ENCODE data around the gene TMIGD2.

TMIGD2 gene

DNA sequence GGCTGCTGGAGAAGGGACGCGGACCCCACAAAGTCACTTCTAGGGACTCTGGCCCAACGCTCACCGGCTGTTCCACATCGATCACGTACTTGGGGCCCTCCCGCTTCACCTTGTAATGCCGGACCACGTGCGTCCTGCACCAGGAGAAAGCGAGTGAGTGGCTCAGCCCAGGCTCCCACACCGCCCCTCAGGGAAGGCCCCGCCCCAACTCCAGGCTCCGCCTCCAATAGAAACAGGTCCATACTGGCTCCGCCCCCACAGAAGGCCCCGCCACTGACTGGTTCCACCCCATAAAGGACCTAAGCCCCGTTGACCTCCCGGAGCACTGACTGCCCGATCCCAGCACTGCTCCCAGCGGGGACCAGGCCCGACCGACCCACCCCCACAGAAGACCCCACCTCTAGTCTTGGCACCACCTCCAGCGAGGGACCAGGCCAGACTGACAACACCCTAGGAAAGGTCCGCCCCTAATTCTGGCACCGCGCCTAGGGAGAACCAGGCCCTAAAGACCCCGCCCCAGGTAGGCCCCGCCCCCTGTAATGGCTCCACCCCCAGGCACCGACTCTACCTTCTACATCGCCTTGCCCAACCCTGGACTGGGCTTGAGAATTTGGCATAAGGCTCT lies 25.2 kb upstream of the TMIGD2 start:
- no peak for DNase-seq
- in situ Hi-C loops (cut with MboI; ENCODE audit: low pct_unique_long_range_greater_than_20kb, low sequenced_read_pairs): no loop called here

GRCh38 chr19:4326837-4327251 lies 24.7 kb upstream of the TMIGD2 start:
- no peak for DNase-seq
- in situ Hi-C loops (cut with MboI; ENCODE audit: low pct_unique_long_range_greater_than_20kb, low sequenced_read_pairs): no loop called here

- in situ Hi-C loops (cut with MboI; ENCODE audit: low pct_unique_long_range_greater_than_20kb, low sequenced_read_pairs): no loop called here
- DNase-seq: no peak
Measured at GRCh38 chr19:4326215-4326836, 24.1 kb upstream of the TMIGD2 start.

DNA sequence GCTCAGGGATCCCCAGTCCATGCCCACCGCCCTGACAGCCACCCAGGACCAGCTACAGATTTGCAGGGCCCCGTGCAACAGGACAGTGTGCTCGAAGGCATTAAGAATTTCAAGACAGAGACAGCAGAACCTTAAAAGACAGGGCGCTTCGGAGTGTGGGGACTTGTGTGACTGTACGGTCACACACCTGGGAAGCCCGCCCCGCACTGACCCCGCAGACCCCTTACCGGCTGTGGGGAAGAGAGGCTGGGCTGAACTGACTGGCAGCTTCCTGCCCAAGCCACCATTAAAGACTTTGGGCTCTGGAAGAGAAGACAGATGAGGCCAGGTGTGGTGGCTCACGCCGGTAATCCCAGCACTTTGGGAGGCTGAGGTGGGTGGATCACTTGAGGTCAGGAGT lies 22.0 kb upstream of the TMIGD2 start:
- in situ Hi-C loops (cut with MboI; ENCODE audit: low pct_unique_long_range_greater_than_20kb, low sequenced_read_pairs): no loop called here
- DNase-seq: no peak

DNA sequence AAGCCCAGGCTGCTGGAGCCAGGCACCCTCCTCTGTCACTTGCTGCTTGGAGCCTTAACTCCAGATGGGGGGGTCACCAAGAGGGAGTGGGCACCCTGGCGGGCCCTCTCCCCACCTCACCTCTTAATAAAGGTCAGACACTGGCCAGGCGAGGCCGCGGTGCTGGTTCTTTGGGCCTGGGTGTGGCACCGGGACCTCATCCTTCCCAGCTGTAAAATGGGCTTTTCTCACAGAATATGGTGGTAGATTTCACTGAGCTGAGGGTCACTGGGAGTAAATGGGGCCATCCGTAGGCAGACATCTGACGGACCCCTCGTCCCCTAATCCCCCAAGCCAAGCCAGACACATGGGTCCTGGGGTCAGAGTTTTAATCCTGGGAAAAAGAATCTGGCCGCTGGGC lies 21.5 kb upstream of the TMIGD2 start:
- no peak for DNase-seq
- in situ Hi-C loops (cut with MboI; ENCODE audit: low pct_unique_long_range_greater_than_20kb, low sequenced_read_pairs): no loop called here

DNA sequence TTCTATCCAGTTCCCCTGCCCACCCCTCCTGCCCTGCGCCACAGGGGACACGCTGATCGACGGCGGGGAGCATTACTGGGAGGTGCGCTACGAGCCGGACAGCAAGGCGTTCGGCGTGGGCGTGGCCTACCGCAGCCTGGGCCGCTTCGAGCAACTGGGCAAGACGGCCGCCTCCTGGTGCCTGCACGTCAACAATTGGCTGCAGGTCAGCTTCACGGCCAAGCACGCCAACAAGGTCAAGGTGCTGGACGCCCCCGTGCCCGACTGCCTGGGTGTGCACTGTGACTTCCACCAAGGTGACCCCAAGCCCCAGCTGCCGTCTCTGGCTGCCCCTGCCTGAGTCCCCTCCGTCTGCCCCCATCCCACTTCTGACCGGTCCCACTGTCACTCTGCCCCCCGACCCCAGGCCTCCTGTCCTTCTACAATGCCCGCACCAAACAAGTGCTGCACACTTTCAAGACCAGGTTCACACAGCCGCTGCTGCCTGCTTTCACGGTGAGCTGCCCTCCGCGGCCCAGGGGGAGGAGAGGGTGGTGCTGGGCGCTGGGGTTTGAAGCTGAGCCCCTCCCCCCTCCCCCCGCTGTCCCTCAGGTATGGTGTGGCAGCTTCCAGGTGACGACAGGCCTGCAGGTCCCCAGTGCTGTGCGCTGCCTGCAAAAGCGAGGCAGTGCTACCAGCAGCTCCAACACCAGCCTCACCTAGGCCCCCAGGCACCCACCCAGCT lies 20.9 kb upstream of the TMIGD2 start:
- no peak for DNase-seq
- in situ Hi-C loops (cut with MboI; ENCODE audit: low pct_unique_long_range_greater_than_20kb, low sequenced_read_pairs): no loop called here

DNA sequence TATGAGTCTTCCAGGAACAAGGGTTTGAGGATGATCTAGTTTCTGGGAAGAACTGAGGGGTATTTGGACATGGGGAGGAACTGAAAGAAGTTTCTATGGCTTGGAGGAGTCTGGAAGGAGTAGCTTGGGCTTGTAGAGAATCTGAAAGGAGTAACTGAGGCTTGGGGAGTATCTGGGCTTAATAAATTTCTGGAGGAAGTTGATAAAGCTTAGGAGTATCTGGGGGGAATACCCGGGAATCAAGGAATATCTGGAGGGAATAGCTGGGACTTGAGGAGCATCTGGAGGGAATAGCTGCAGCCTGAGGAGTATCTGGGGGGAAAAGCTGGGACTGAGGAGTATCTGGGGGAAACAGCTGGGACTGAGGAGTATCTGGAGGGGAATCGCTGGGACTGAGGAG lies 18.2 kb upstream of the TMIGD2 start:
- DNase-seq: no peak
- in situ Hi-C loops (cut with MboI; ENCODE audit: low pct_unique_long_range_greater_than_20kb, low sequenced_read_pairs): no loop called here

DNA sequence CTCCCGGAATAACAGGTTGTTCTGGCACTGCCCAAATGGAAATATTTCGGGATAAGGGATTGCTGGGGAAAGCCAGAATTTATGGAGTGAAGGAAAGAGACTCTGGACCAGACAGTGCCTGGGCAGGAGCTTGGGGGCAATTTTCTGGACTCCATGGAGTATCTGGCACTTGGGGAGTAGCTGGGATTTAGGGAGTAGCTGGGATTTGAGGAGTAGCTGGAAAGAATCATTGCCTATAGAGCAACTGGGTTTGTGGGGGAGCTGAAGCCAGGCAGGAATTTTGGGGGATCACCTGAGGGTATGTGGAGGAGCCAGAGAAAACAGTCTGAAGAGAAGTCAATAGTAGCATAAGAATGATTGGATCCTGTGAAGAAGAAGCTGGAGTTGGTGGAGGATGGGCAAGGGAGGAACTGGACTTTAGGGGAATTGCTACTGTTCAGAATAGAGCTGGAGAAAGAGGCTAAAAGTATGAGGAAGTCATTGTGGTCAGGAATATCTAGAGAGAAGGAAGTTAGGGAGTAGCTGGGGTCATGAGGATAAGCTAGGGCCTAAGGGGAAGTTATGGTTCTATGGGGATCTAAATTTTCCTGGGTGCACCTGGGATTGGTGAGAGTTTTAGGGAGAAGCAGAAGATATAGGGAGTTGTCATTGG lies 17.0 kb upstream of the TMIGD2 start:
- in situ Hi-C loops (cut with MboI; ENCODE audit: low pct_unique_long_range_greater_than_20kb, low sequenced_read_pairs): no loop called here
- DNase-seq: peak; percentile 53

- in situ Hi-C loops (cut with MboI; ENCODE audit: low pct_unique_long_range_greater_than_20kb, low sequenced_read_pairs): no loop called here
- no peak for DNase-seq
Measured at GRCh38 chr19:4318460-4318859, 16.3 kb upstream of the TMIGD2 start.

GRCh38 chr19:4316956-4317355 lies 14.8 kb upstream of the TMIGD2 start:
- in situ Hi-C loops (cut with MboI; ENCODE audit: low pct_unique_long_range_greater_than_20kb, low sequenced_read_pairs): no loop called here
- no peak for DNase-seq

GRCh38 chr19:4313847-4314490 lies 11.8 kb upstream of the TMIGD2 start:
- in situ Hi-C loops (cut with MboI; ENCODE audit: low pct_unique_long_range_greater_than_20kb, low sequenced_read_pairs): no loop called here
- no peak for DNase-seq

DNA sequence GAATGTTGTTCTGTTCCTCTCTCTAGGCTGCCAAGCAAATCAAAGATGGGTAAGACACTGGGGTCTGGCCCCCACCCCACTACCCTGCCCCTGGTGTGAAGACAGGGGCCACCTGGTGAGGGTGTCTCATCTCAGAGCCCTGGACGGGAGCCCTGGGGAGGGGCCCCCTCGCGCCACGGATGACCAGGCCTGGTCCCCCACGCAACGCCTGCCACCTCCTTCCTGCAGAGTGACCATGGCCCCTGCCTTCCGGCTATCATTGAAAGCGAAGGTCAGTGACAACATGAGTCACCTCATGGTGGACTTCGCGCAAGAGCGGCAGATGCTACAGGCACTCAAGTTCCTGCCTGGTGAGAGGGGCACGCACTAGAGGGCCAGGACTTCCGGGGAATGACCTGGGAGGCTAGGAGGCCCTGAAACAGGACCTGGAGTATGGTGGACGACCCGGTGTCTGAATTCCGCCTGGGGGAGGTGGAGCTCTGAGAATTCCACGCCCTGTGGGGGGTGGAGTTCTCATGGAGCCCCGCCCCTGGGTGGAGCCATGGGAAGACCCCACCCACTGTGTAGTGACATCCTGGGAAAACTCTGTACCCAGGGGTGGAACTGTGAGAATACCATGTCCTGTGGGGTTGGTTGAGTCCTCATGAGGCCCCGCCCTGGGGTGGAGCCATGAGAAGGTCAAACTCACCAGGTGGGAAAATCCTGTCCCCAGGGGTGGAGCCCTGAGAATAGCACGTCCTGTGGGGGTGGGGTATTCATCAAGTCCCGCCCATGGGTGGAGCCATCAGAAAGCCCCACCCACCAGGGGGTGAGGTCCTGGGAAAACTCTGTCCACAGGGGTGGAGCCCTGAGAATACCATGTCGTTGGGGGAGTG lies 8.3 kb upstream of the TMIGD2 start:
- no peak for DNase-seq
- in situ Hi-C loops (cut with MboI; ENCODE audit: low pct_unique_long_range_greater_than_20kb, low sequenced_read_pairs): no loop called here

GRCh38 chr19:4305659-4306058 lies 3.5 kb upstream of the TMIGD2 start:
- in situ Hi-C loops (cut with MboI; ENCODE audit: low pct_unique_long_range_greater_than_20kb, low sequenced_read_pairs): no loop called here

GRCh38 chr19:4305257-4305612 lies 3.0 kb upstream of the TMIGD2 start:
- DNase-seq: no peak
- in situ Hi-C loops (cut with MboI; ENCODE audit: low pct_unique_long_range_greater_than_20kb, low sequenced_read_pairs): no loop called here

More at GRCh38 chr19:4305659-4306058, 3.5 kb upstream of the TMIGD2 start:
- no peak for DNase-seq

- in situ Hi-C loops (cut with MboI; ENCODE audit: low pct_unique_long_range_greater_than_20kb, low sequenced_read_pairs): no loop called here
- peak; percentile 54 for DNase-seq
Measured at GRCh38 chr19:4304538-4305256, 2.5 kb upstream of the TMIGD2 start, which contains the start of gene FSD1. TSS of gene FSD1 (plus strand) at chr19:4304598. CDS start at chr19:4304747, 149 bp downstream.

DNA sequence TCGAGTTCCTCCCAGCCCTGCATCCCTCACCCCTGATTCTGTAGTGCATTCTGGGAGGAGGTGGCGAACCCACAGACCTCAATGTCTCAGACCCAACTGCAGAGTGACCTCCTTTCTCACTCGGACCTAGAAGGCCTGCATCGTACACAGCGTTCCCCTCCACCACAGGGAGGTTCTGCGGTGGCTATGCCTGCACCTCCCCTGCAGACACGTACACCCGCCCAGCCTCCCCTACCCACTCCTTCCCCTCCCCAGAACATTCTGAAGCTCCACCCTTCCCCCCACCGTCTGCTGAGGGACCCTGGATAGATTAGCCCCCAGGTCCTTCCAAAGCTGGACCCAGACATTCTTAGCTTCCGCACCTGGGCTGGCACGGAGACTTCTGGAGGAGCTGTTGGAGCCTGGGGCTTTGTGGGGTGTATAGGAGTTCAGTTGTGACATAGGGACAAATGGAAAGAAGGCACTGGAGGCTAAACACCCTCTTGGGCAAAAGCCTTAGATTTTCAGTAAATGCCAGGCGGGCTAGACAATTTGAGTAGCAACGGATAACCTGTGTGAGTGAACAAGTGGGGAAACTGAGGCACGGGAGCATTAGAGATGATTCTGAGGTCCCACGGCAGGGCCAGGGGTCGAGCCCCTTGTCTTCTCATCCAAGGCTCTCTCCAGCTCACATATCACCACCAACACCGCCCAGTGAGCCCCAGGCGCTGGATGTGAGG lies 1.8 kb upstream of the TMIGD2 start:
- no peak for DNase-seq
- in situ Hi-C loops (cut with MboI; ENCODE audit: low pct_unique_long_range_greater_than_20kb, low sequenced_read_pairs): no loop called here

GRCh38 chr19:4301590-4302242 lies 473 bp downstream of the TMIGD2 start:
- no peak for DNase-seq
- in situ Hi-C loops (cut with MboI; ENCODE audit: low pct_unique_long_range_greater_than_20kb, low sequenced_read_pairs): no loop called here
